HEK293 (cell line): ENCODE data around the gene MARVELD1.

Experiments
- BCL11A ChIP-seq: fragments of 450-650 bp; formaldehyde crosslinking; IDR thresholded peaks from 2 replicates; pipeline ENCODE4 v1.5.1; 2016; ENCODE audit warnings: low read depth, missing biosample characterization, missing genetic modification characterization
- BCL6B ChIP-seq: fragments of 450-650 bp; formaldehyde crosslinking; IDR thresholded peaks from 2 replicates; pipeline ENCODE4 v1.5.1; 2017; ENCODE audit warnings: missing biosample characterization, missing genetic modification characterization
- ELK4 ChIP-seq: IDR thresholded peaks from 2 replicates; pipeline ENCODE4 v1.6.1; 2011; ENCODE audit warnings: mild to moderate bottlenecking, low read depth, low read length, borderline replicate concordance
- HOXA7 ChIP-seq: sonication (generic); formaldehyde crosslinking; IDR thresholded peaks from 2 replicates; pipeline ENCODE4 v1.8.1; 2022; ENCODE audit warnings: missing genetic modification reagents, borderline replicate concordance
- HOXD13 ChIP-seq: sonication (generic); formaldehyde crosslinking; IDR thresholded peaks from 2 replicates; pipeline ENCODE4 v1.8.0; 2022; ENCODE audit warnings: missing genetic modification reagents, borderline replicate concordance
- KLF10 ChIP-seq: fragments of 450-650 bp; IDR thresholded peaks from 2 replicates; pipeline ENCODE4 v1.5.1; 2018; ENCODE audit warnings: missing biosample characterization, mild to moderate bottlenecking, missing genetic modification characterization
- MZF1 ChIP-seq: fragments of 450-650 bp; formaldehyde crosslinking; IDR thresholded peaks from 2 replicates; pipeline ENCODE4 v1.5.1; 2017; ENCODE audit warnings: missing biosample characterization, missing genetic modification characterization, borderline replicate concordance
- OSR2 ChIP-seq: fragments of 450-650 bp; formaldehyde crosslinking; IDR thresholded peaks from 2 replicates; pipeline ENCODE4 v1.5.1; 2016; ENCODE audit warnings: missing biosample characterization, missing genetic modification characterization
- RBAK ChIP-seq: fragments of 450-650 bp; formaldehyde crosslinking; IDR thresholded peaks from 2 replicates; pipeline ENCODE4 v1.5.1; 2016; ENCODE audit warnings: missing biosample characterization, missing genetic modification characterization
- REST ChIP-seq: fragments of 450-650 bp; formaldehyde crosslinking; IDR thresholded peaks from 2 replicates; pipeline ENCODE4 v1.5.1; 2016; ENCODE audit warnings: missing biosample characterization, missing genetic modification characterization
- TCF7L2 ChIP-seq: IDR thresholded peaks from 2 replicates; pipeline ENCODE4 v1.6.1; 2011; ENCODE audit warnings: low read depth, mild to moderate bottlenecking, inconsistent platforms, low read length, moderate library complexity, borderline replicate concordance
- TRIM28 ChIP-seq: IDR thresholded peaks from 2 replicates; pipeline ENCODE4 v1.6.1; 2011; ENCODE audit warnings: low read length, control low read depth, borderline replicate concordance
- YY2 ChIP-seq: fragments of 450-650 bp; formaldehyde crosslinking; IDR thresholded peaks from 2 replicates; pipeline ENCODE4 v1.5.1; 2016; ENCODE audit warnings: missing biosample characterization, missing genetic modification characterization
- ZFP69B ChIP-seq: fragments of 450-650 bp; formaldehyde crosslinking; IDR thresholded peaks from 2 replicates; pipeline ENCODE4 v1.5.1; 2016; ENCODE audit warnings: missing biosample characterization, missing genetic modification characterization
- ZIC2 ChIP-seq: fragments of 450-650 bp; formaldehyde crosslinking; IDR thresholded peaks from 2 replicates; pipeline ENCODE4 v1.5.1; 2016; ENCODE audit warnings: missing biosample characterization, missing genetic modification characterization
- ZNF138 ChIP-seq: fragments of 450-650 bp; formaldehyde crosslinking; IDR thresholded peaks from 2 replicates; pipeline ENCODE4 v1.5.1; 2016; ENCODE audit warnings: missing biosample characterization, missing genetic modification characterization, borderline replicate concordance
- ZNF19 ChIP-seq: fragments of 450-650 bp; formaldehyde crosslinking; IDR thresholded peaks from 2 replicates; pipeline ENCODE4; 2016; ENCODE audit warnings: missing biosample characterization, missing genetic modification characterization, low read depth
- ZNF202 ChIP-seq: fragments of 450-650 bp; formaldehyde crosslinking; IDR thresholded peaks from 2 replicates; pipeline ENCODE4 v1.5.1; 2016; ENCODE audit warnings: missing biosample characterization, missing genetic modification characterization, borderline replicate concordance
- ZNF223 ChIP-seq: fragments of 450-650 bp; formaldehyde crosslinking; IDR thresholded peaks from 2 replicates; pipeline ENCODE4 v1.5.1; 2016; ENCODE audit warnings: missing biosample characterization, missing genetic modification characterization
- ZNF24 ChIP-seq: fragments of 450-650 bp; formaldehyde crosslinking; IDR thresholded peaks from 2 replicates; pipeline ENCODE4 v1.5.1; 2016; ENCODE audit warnings: missing biosample characterization, missing genetic modification characterization
- ZNF280D ChIP-seq: fragments of 450-650 bp; formaldehyde crosslinking; IDR thresholded peaks from 2 replicates; pipeline ENCODE4 v1.5.1; 2016; ENCODE audit warnings: missing biosample characterization, missing genetic modification characterization
- ZNF426 ChIP-seq: fragments of 450-650 bp; formaldehyde crosslinking; IDR thresholded peaks from 2 replicates; pipeline ENCODE4 v1.5.1; 2017; ENCODE audit warnings: missing biosample characterization, missing genetic modification characterization, mild to moderate bottlenecking, inconsistent platforms, moderate library complexity
- ZNF48 ChIP-seq: fragments of 450-650 bp; formaldehyde crosslinking; IDR thresholded peaks from 2 replicates; pipeline ENCODE4 v1.5.1; 2016; ENCODE audit warnings: missing biosample characterization, missing genetic modification characterization
- ZNF544 ChIP-seq: fragments of 450-650 bp; formaldehyde crosslinking; IDR thresholded peaks from 2 replicates; pipeline ENCODE4 v1.5.0; 2017; ENCODE audit warnings: missing biosample characterization, missing genetic modification characterization
- ZNF555 ChIP-seq: fragments of 450-650 bp; formaldehyde crosslinking; conservative IDR thresholded peaks from 2 replicates; pipeline ENCODE4 v1.5.1; 2017; ENCODE audit warnings: missing biosample characterization, mild to moderate bottlenecking, missing genetic modification characterization, inconsistent platforms
- ZNF560 ChIP-seq: fragments of 450-650 bp; formaldehyde crosslinking; IDR thresholded peaks from 2 replicates; pipeline ENCODE4 v1.5.1; 2017; ENCODE audit warnings: missing biosample characterization, missing genetic modification characterization, borderline replicate concordance
- ZNF621 ChIP-seq: fragments of 450-650 bp; formaldehyde crosslinking; IDR thresholded peaks from 2 replicates; pipeline ENCODE4 v1.5.1; 2017; ENCODE audit warnings: missing biosample characterization, missing genetic modification characterization
- ZNF701 ChIP-seq: fragments of 450-650 bp; formaldehyde crosslinking; IDR thresholded peaks from 2 replicates; pipeline ENCODE4 v1.5.1; 2016; ENCODE audit warnings: missing biosample characterization, missing genetic modification characterization
- ZNF792 ChIP-seq: fragments of 450-650 bp; formaldehyde crosslinking; IDR thresholded peaks from 2 replicates; pipeline ENCODE4 v1.5.1; 2016; ENCODE audit warnings: missing biosample characterization, missing genetic modification characterization
- ZXDB ChIP-seq: fragments of 450-650 bp; formaldehyde crosslinking; IDR thresholded peaks from 2 replicates; pipeline ENCODE4 v1.5.1; 2016; ENCODE audit warnings: missing biosample characterization, missing genetic modification characterization
- TF ChIP-seq, protein P1 (sequence below): sonication (generic); formaldehyde crosslinking; IDR thresholded peaks from 2 replicates; pipeline ENCODE4 v1.8.1; 2022; ENCODE audit warnings: mild to moderate bottlenecking, moderate library complexity, missing genetic modification reagents

MARVELD1 gene

DNA sequence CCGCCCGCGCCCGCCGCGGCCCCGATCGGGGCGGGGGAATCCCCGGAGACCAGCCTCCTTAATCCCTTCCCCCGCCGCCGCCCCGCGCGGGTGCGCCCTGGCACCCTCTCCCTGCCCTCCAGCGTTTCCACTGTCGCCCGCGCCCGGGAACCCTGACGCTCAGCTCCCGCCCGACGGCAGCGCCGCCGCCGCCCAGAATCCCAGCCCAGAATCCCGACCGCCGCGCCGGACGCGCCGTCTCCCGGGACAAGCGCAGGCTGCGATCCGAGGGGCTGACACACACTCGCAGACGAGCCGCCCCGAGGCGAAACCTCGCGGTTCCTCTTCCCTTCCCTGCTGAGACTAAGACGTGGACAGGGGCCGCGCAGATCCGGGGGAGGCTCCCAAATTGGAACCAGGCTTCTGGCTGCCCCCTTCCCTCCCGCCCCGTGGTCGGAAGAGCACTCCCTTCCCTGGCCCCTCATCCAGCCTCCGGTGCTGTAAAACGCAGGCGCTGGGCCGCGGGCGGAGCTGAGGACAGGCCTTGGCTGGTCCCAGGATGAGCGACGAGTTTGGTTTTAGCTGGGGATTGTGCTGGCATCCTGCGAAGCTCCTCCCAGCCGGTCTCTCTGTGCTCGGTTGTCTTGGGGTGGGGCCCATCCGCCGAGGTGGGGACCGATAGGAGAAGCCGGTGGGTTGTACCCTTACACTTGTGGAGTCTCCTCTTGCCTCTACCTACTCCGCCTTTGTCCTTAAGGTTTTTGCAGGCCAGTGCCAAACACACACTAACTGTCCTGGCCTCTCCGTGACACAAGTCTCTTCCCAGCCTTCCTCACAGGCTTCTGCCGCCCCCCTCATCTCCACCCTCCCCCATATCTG lies 1.1 kb downstream of the MARVELD1 start (continued):
- no peak for TF ChIP-seq ZNF544 (tag by site-specific recombination)
- TF ChIP-seq ZIC2: no peak
- no peak for TF ChIP-seq ZNF792 (tag by site-specific recombination)
- TF ChIP-seq ZNF48 (tag by site-specific recombination): no peak
- TF ChIP-seq ZNF138: no peak
- no peak for TF ChIP-seq MZF1 (tag by site-specific recombination)
- TF ChIP-seq ZNF426 (tag by site-specific recombination): no peak
- no peak for TF ChIP-seq ELK4
- no peak for TF ChIP-seq TRIM28
- TF ChIP-seq RBAK: no peak
- TF ChIP-seq, protein P1, sequence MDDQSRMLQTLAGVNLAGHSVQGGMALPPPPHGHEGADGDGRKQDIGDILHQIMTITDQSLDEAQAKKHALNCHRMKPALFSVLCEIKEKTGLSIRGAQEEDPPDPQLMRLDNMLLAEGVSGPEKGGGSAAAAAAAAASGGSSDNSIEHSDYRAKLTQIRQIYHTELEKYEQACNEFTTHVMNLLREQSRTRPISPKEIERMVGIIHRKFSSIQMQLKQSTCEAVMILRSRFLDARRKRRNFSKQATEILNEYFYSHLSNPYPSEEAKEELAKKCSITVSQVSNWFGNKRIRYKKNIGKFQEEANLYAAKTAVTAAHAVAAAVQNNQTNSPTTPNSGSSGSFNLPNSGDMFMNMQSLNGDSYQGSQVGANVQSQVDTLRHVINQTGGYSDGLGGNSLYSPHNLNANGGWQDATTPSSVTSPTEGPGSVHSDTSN (CRISPR knock-in tag): no peak
- TF ChIP-seq ZNF560 (tag by site-specific recombination): no peak
- TF ChIP-seq TCF7L2: no peak
- 0 out of 2 replicates have a peak, but pooled peaks have one; percentile 39 for TF ChIP-seq KLF10
- TF ChIP-seq OSR2 (tag by site-specific recombination): no peak
- TF ChIP-seq HOXA7: no peak
- TF ChIP-seq ZFP69B: peak; percentile 99
- peak; percentile 11; the same call in 1 of the 2 replicates for TF ChIP-seq REST (tag by site-specific recombination)
- no peak for TF ChIP-seq ZNF701 (tag by site-specific recombination)
- no peak for TF ChIP-seq ZNF202
- TF ChIP-seq ZNF24: no peak
- TF ChIP-seq ZXDB (tag by site-specific recombination): no peak; the same call in none of the 2 replicates
- TF ChIP-seq BCL11A (tag by site-specific recombination): no peak
- no peak for TF ChIP-seq BCL6B (tag by site-specific recombination)
- no peak for TF ChIP-seq ZNF223 (tag by site-specific recombination)
- TF ChIP-seq ZNF555 (tag by site-specific recombination): no peak
- no peak for TF ChIP-seq HOXD13
- no peak for TF ChIP-seq ZNF19 (tag by site-specific recombination)
- TF ChIP-seq YY2: no peak
- TF ChIP-seq ZNF621: no peak
- no peak for TF ChIP-seq ZNF280D (tag by site-specific recombination)
